PC-3 (cell line): Measurements from ENCODE around the gene SPTLC2. TPM values are rescaled to one million over a fixed set of nuclear protein-coding genes. Genes with fewer than 3 reads are reported as not detected.

Source experiments
- ATAC-seq: fragments of 200-7000 bp; cut with Tn5 transposase; 2 replicates; pipeline ENCODE4 v1.9.1; 2020; ENCODE audit warnings: mild to moderate bottlenecking, moderate library complexity
- BruUV-seq: library from RNA; stranded (reverse); fragments of 400-500 nt; replicated peaks from 2 replicates; lab custom pipeline; 2021; lab: Mats Ljungman, UMichigan
- CTCF ChIA-PET: fragments of 300-600 bp; sonication (Branson Sonifier 250); formaldehyde crosslinking; loops from one replicate; lab custom pipeline; 2022; ENCODE audit warnings: antibody characterized with exemption; lab: Charles Lee
- POLR2A ChIA-PET: fragments of 300-600 bp; sonication (Branson Sonifier 250); formaldehyde crosslinking; loops from one replicate; lab custom pipeline; 2022; ENCODE audit warnings: antibody characterized with exemption; ENCODE audit not compliant: unreplicated experiment; lab: Charles Lee
- DNase-seq: peaks from one replicate; pipeline ENCODE4 v3.0.0-alpha.2; 2015
- H2AFZ ChIP-seq: fragments of 300-600 bp; sonication (generic); 2 replicates; pipeline ENCODE4 v1.6.0; 2016; ENCODE audit warnings: antibody characterized with exemption, low read length
- H3F3A ChIP-seq: fragments of 300-600 bp; sonication (generic); one replicate; pipeline ENCODE4 v1.6.0; 2017; ENCODE audit warnings: antibody characterized with exemption, low read length, control low read depth, mild to moderate bottlenecking; ENCODE audit not compliant: unreplicated experiment
- H3K27ac ChIP-seq: fragments of 300-600 bp; sonication (generic); 2 replicates; pipeline ENCODE4 v1.5.1; 2016; ENCODE audit warnings: mild to moderate bottlenecking, low read length
- H3K27me3 ChIP-seq: fragments of 300-600 bp; sonication (generic); 2 replicates; pipeline ENCODE4 v1.6.1; 2016; ENCODE audit warnings: low read length, mixed read lengths
- H3K36me3 ChIP-seq: fragments of 300-600 bp; sonication (generic); 2 replicates; pipeline ENCODE4 v1.6.1; 2016; ENCODE audit warnings: low read depth, mixed run types, low read length, mixed read lengths
- H3K4me1 ChIP-seq: fragments of 300-600 bp; sonication (generic); 2 replicates; pipeline ENCODE4 v1.5.1; 2016; ENCODE audit warnings: low read length; ENCODE audit not compliant: insufficient read depth
- H3K4me2 ChIP-seq: fragments of 300-600 bp; sonication (generic); 2 replicates; pipeline ENCODE4 v1.6.0; 2016; ENCODE audit warnings: low read length
- H3K4me3 ChIP-seq: fragments of 300-600 bp; sonication (generic); 2 replicates; pipeline ENCODE4 v1.5.1; 2016; ENCODE audit warnings: mild to moderate bottlenecking, low read length, mixed read lengths
- H3K79me2 ChIP-seq: fragments of 300-600 bp; sonication (generic); 2 replicates; pipeline ENCODE4 v1.6.1; 2017; ENCODE audit warnings: low read length, mixed read lengths
- H3K9ac ChIP-seq: fragments of 300-600 bp; sonication (generic); 2 replicates; pipeline ENCODE4 v1.6.0; 2016; ENCODE audit warnings: mild to moderate bottlenecking, low read length
- H3K9me2 ChIP-seq: fragments of 300-600 bp; sonication (generic); replicated peaks from 2 replicates; pipeline ENCODE4 v1.6.1; 2016; ENCODE audit warnings: mixed run types, low read length, mixed read lengths
- H3K9me3 ChIP-seq: fragments of 300-600 bp; sonication (generic); 2 replicates; pipeline ENCODE4 v1.6.1; 2016; ENCODE audit warnings: low read length, mixed read lengths
- H4K20me1 ChIP-seq: fragments of 300-600 bp; sonication (generic); 2 replicates; pipeline ENCODE4 v1.6.1; 2016; ENCODE audit warnings: low read length, mixed read lengths
- EZH2 ChIP-seq: fragments of 300-600 bp; sonication (generic); IDR thresholded peaks from one replicate; pipeline ENCODE4 v1.6.1; 2017; ENCODE audit warnings: antibody characterized with exemption, mild to moderate bottlenecking, low read length; ENCODE audit not compliant: unreplicated experiment
- EZH2phosphoT487 ChIP-seq: fragments of 300-600 bp; sonication (generic); IDR thresholded peaks from 2 replicates; pipeline ENCODE4 v1.6.1; 2018; ENCODE audit warnings: mild to moderate bottlenecking, antibody characterized with exemption, low read length, borderline replicate concordance
- intact Hi-C: fragments of 100-400 bp; cut with micrococcal nuclease; formaldehyde crosslinking; loops from 2 replicates; pipeline ENCODE4 v1.9.0; 2023
- total RNA-seq: library from RNA; depleted of rRNA; stranded (reverse); fragments of >200 nt; gene quantifications from 2 replicates; pipeline ENCODE4 v1.2.3, GENCODE V29; 2014
- TF ChIP-seq, protein P1 (sequence below): fragments of 300-600 bp; sonication (generic); conservative IDR thresholded peaks from 2 replicates; pipeline ENCODE4 v1.5.1; 2017; ENCODE audit warnings: antibody characterized with exemption, low read depth, mild to moderate bottlenecking, low read length

SPTLC2 gene
- total RNA-seq, 1 experiment from 2014 or later = 27.6 TPM

DNA sequence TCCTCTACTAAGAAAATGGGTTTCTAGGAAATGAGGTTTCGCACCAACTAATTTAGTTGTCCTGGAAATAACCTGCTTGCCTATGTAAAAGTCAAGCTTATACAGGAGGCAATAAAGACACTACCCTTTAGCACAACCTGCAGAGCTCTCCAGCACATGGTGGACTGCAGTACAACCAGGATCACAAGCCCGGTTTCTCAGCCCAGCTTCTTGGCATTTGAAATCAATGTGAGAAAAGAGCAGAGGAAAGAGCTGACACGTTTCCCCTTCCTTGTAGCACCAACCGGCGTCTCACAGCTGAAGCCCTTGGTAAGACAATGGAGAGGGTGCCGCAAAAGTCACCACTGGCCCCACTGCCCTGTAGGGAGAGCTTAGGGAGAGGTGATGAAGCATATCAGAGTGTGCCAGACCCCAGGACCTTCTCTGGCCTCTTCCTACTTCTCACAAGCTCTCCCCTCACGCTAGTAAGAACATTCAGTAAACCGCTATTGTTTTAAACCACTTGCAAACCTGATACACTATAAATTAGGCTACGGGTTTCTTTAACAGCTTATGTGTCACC, 8.6 kb downstream of the SPTLC2 start:
- CTCF ChIA-PET = interaction anchor here (0.6 kb wide), 1 partner anchor 55 kb away, joined by 4 read pairs; no protein-coding TSS in a partner anchor
- Histone ChIP-seq H3F3A (no peaks in the 10 kb centered on the region), H3K4me2 (no peak overlapping the region), H3K79me2 (peaks cover 97% of the 10 kb centered on the region), H3K4me1 (peaks cover 11% of the 10 kb centered on the region), H3K27ac (no peak overlapping the region), H3K36me3 (no peaks in the 10 kb centered on the region), H4K20me1 (peaks cover 8% of the 10 kb centered on the region; the same call in 1 of the 2 replicates), H3K9me3 (no peaks in the 10 kb centered on the region), H3K4me3 (no peak overlapping the region), H3K27me3 (no peaks in the 10 kb centered on the region), H3K9me2 (no peaks in the 10 kb centered on the region), H2AFZ (no peak overlapping the region), H3K9ac (no peak overlapping the region)
- POLR2A ChIA-PET = interaction anchor here (0.6 kb wide), 2 partner anchors 34 to 231 kb away, joined by 3 read pairs; partner anchors contain the start of gene TMED8
- ATAC-seq (no peak), DNase-seq (no peak)
- no TSS peak for BruUV-seq
- TF ChIP-seq EZH2phosphoT487 (no peak), EZH2 (no peak)
- TF ChIP-seq, protein P1, sequence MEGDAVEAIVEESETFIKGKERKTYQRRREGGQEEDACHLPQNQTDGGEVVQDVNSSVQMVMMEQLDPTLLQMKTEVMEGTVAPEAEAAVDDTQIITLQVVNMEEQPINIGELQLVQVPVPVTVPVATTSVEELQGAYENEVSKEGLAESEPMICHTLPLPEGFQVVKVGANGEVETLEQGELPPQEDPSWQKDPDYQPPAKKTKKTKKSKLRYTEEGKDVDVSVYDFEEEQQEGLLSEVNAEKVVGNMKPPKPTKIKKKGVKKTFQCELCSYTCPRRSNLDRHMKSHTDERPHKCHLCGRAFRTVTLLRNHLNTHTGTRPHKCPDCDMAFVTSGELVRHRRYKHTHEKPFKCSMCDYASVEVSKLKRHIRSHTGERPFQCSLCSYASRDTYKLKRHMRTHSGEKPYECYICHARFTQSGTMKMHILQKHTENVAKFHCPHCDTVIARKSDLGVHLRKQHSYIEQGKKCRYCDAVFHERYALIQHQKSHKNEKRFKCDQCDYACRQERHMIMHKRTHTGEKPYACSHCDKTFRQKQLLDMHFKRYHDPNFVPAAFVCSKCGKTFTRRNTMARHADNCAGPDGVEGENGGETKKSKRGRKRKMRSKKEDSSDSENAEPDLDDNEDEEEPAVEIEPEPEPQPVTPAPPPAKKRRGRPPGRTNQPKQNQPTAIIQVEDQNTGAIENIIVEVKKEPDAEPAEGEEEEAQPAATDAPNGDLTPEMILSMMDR = no peak
- intact Hi-C loops = no loop called here

DNA sequence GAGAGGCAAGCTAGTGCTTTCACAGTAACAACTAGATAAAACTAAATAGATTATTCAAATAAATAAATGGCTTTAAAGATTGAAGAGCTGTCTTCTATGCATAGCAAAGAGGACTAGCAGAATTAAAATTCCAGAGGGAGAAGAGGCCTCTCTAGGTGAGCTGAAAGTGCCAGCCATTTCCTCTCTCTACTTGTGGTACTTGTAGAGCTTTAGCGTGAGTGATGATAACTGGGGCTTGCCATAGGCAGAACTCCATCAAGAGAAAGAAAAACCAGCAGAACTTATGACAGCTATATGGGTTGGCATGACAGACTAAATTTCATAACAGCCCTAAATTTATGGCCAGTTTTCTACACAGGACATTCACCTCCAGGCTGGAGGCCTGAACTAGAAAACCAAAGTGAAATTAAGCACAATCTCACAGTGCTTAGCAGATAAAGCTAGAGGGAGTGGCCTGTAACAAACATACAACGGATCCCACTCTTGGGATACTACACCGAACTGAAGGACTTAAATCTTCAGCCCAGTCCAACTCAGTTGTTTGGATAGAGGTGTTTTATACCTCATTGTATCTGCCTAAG, 11.0 kb downstream of the SPTLC2 start:
- no peaks in the 10 kb centered on the region for H3K9me3 ChIP-seq
- no peaks in the 10 kb centered on the region for H3F3A ChIP-seq
- H3K9me2 ChIP-seq = no peaks in the 10 kb centered on the region
- no peak for DNase-seq
- POLR2A ChIA-PET = no interaction called here
- H3K36me3 ChIP-seq = no peaks in the 10 kb centered on the region
- H3K4me3 ChIP-seq = no peak overlapping the region
- no peaks in the 10 kb centered on the region for H3K27me3 ChIP-seq
- H2AFZ ChIP-seq = no peak overlapping the region
- no peaks in the 10 kb centered on the region for H3K4me1 ChIP-seq
- ATAC-seq = no peak
- H4K20me1 ChIP-seq = no peaks in the 10 kb centered on the region; the same call in 1 of the 2 replicates
- no TSS peak for BruUV-seq
- CTCF ChIA-PET = no interaction called here
- no peak overlapping the region for H3K4me2 ChIP-seq
- H3K27ac ChIP-seq = no peak overlapping the region
- TF ChIP-seq EZH2 = no peak
- TF ChIP-seq, protein P1 = no peak
- TF ChIP-seq EZH2phosphoT487 = no peak
- intact Hi-C loops = no loop called here
- no peak overlapping the region for H3K9ac ChIP-seq
- H3K79me2 ChIP-seq = peaks cover 90% of the 10 kb centered on the region
